K562 (cell line): Measurements from ENCODE around the gene VPS11. TPM values are rescaled to one million over a fixed set of nuclear protein-coding genes. Genes with fewer than 3 reads are reported as not detected.

Source experiments
- CC2D1A ChIP-seq: fragments of 450-650 bp; IDR thresholded peaks from 2 replicates; pipeline ENCODE4 v1.6.1; 2017; ENCODE audit warnings: mild to moderate bottlenecking
- FOS ChIP-seq: IDR thresholded peaks from 3 replicates; pipeline ENCODE4 v1.6.1; 2011; ENCODE audit not compliant: insufficient read length; ENCODE audit errors: extremely low read depth
- HNRNPH1 ChIP-seq: fragments of 200-400 bp; formaldehyde crosslinking; optimal IDR thresholded peaks from 2 replicates; pipeline ENCODE3; 2017; ENCODE audit warnings: low read depth, mild to moderate bottlenecking, low read length, moderate library complexity
- KLF1 ChIP-seq: fragments of 450-650 bp; IDR thresholded peaks from 2 replicates; pipeline ENCODE4 v1.6.1; 2016; ENCODE audit warnings: missing genetic modification characterization, missing compliant biosample characterization
- NCOA1 ChIP-seq: fragments of 450-650 bp; IDR thresholded peaks from 2 replicates; pipeline ENCODE4 v1.6.1; 2016; ENCODE audit warnings: low read depth
- POLR2G ChIP-seq: fragments of 200-400 bp; formaldehyde crosslinking; IDR thresholded peaks from 2 replicates; pipeline ENCODE4 v1.6.1; 2017; ENCODE audit warnings: low read depth, mild to moderate bottlenecking, antibody characterized with exemption, low read length, moderate library complexity
- POLR3G ChIP-seq: IDR thresholded peaks from 2 replicates; pipeline ENCODE4 v1.6.1; 2011; ENCODE audit not compliant: insufficient read length, insufficient replicate concordance; ENCODE audit errors: extremely low read depth
- RUNX1 ChIP-seq: sonication (generic); IDR thresholded peaks from 2 replicates; pipeline ENCODE4 v1.6.1; 2016; ENCODE audit warnings: antibody characterized with exemption, low read depth
- XRCC3 ChIP-seq: fragments of 450-650 bp; IDR thresholded peaks from 2 replicates; pipeline ENCODE4 v1.6.1; 2017; ENCODE audit warnings: mild to moderate bottlenecking, moderate library complexity
- ZNF445 ChIP-seq: fragments of 250-450 bp; sonication (Bioruptor Pico); IDR thresholded peaks from 2 replicates; pipeline ENCODE4 v1.4.0; 2020; ENCODE audit warnings: low read depth, mild to moderate bottlenecking, moderate library complexity
- polyA plus RNA-seq, 8 experiments: library from polyadenylated mRNA; depleted of rRNA in 4 of 8; stranded (reverse) in 5 of 8; unstranded in 3 of 8; fragments of >200 nt; fragmentation: Nextera tagmentation in 2 of 8; fragmentation: Illumina TruSeq in 1 of 8; extraction: Ambion mirVana in 2 of 8; extraction: Trizol in 1 of 8; gene quantifications; 2 replicates each; pipeline versions ENCODE4 v1.2.1 to v1.2.3, GENCODE V29; 2011 to 2014; ENCODE audit warnings: inconsistent platforms in 1 of 8, missing spikeins in 1 of 8
- total RNA-seq, 7 experiments: library from RNA; depleted of rRNA in 6 of 7; stranded (reverse); fragments of >200 nt in 6 of 7; fragmentation: Illumina TruSeq in 2 of 7; extraction: Trizol in 2 of 7; gene quantifications; 2 replicates each; pipeline versions ENCODE4 v1.2.1 to v1.2.3, GENCODE V29; 2011 to 2021; ENCODE audit warnings: low replicate concordance in 1 of 7
- TF ChIP-seq, protein P1 (sequence below), 2 experiments: fragments of 450-650 bp; formaldehyde crosslinking in 1 of 2; IDR thresholded peaks; 2 replicates each; pipeline versions ENCODE4 v1.4.0 to v1.6.1; 2014 to 2020; ENCODE audit warnings: mild to moderate bottlenecking in 2 of 2, borderline replicate concordance in 1 of 2, low read depth in 1 of 2
- TF ChIP-seq, protein P2 (sequence below): sonication (generic); formaldehyde crosslinking; IDR thresholded peaks from 2 replicates; pipeline ENCODE4 v1.8.0; 2022; ENCODE audit warnings: mild to moderate bottlenecking, missing genetic modification reagents, borderline replicate concordance
- TF ChIP-seq, protein P3 (sequence below): fragments of 450-650 bp; IDR thresholded peaks from 2 replicates; pipeline ENCODE4 v1.6.1; 2018; ENCODE audit warnings: mild to moderate bottlenecking, low read depth; ENCODE audit not compliant: partially characterized antibody
- TF ChIP-seq, protein P4 (sequence below): sonication (generic); formaldehyde crosslinking; IDR thresholded peaks from 2 replicates; pipeline ENCODE4 v1.8.0; 2022; ENCODE audit warnings: missing genetic modification reagents, mild to moderate bottlenecking, borderline replicate concordance

The VPS11 gene
- total and polyA plus RNA-seq, 9 of the 15 experiments (the other 6 are each of a cell fraction or from before 2014, with no cell fraction given) = 14.1 to 35.5 (median 27.5) TPM

DNA sequence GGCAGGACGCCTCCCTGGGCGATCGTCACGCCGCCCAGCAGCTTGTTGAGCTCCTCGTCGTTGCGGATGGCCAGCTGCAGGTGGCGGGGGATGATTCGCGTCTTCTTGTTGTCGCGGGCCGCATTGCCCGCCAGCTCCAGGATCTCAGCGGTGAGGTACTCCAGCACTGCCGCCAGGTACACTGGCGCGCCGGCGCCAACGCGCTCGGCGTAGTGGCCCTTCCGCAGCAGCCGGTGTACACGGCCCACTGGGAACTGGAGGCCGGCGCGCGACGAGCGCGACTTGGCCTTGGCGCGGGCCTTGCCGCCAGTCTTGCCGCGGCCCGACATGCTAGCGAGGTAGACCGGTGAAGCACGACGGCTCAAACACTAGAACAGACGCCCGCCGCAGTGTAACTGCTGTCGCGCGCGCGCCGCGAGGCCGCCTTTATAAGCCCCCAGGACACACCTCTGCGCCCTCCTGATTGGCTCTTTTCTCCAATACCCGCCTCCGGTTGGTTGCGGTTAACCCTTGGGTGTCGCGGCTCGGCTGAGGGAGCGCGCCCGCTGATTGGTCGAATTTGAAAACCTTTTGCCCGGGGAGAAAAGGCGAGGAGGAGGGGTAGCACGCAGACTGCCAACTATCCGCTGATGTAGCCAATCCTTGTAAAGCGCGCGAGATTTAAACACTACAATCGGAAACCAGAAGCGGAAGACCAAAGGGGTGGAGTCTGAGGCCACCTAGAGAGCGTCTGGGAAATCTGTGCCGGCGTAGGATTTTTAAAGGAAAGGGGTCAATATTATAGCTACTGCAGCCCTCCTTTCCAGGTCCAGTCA, 27.7 kb downstream of the VPS11 start (continued):
- TF ChIP-seq, protein P1, sequence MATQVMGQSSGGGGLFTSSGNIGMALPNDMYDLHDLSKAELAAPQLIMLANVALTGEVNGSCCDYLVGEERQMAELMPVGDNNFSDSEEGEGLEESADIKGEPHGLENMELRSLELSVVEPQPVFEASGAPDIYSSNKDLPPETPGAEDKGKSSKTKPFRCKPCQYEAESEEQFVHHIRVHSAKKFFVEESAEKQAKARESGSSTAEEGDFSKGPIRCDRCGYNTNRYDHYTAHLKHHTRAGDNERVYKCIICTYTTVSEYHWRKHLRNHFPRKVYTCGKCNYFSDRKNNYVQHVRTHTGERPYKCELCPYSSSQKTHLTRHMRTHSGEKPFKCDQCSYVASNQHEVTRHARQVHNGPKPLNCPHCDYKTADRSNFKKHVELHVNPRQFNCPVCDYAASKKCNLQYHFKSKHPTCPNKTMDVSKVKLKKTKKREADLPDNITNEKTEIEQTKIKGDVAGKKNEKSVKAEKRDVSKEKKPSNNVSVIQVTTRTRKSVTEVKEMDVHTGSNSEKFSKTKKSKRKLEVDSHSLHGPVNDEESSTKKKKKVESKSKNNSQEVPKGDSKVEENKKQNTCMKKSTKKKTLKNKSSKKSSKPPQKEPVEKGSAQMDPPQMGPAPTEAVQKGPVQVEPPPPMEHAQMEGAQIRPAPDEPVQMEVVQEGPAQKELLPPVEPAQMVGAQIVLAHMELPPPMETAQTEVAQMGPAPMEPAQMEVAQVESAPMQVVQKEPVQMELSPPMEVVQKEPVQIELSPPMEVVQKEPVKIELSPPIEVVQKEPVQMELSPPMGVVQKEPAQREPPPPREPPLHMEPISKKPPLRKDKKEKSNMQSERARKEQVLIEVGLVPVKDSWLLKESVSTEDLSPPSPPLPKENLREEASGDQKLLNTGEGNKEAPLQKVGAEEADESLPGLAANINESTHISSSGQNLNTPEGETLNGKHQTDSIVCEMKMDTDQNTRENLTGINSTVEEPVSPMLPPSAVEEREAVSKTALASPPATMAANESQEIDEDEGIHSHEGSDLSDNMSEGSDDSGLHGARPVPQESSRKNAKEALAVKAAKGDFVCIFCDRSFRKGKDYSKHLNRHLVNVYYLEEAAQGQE (IDR thresholded peaks at IDR 0.05; ENCODE audit: borderline replicate concordance) = peak; percentile 44; the same call in 1 of the 2 replicates
- TF ChIP-seq, protein P1 (CRISPR knock-in tag; IDR thresholded peaks at IDR 0.05; ENCODE audit: low read depth) = peak; percentile 70; the same call in 1 of the 2 replicates
- TF ChIP-seq POLR3G = no peak
- TF ChIP-seq, protein P2, sequence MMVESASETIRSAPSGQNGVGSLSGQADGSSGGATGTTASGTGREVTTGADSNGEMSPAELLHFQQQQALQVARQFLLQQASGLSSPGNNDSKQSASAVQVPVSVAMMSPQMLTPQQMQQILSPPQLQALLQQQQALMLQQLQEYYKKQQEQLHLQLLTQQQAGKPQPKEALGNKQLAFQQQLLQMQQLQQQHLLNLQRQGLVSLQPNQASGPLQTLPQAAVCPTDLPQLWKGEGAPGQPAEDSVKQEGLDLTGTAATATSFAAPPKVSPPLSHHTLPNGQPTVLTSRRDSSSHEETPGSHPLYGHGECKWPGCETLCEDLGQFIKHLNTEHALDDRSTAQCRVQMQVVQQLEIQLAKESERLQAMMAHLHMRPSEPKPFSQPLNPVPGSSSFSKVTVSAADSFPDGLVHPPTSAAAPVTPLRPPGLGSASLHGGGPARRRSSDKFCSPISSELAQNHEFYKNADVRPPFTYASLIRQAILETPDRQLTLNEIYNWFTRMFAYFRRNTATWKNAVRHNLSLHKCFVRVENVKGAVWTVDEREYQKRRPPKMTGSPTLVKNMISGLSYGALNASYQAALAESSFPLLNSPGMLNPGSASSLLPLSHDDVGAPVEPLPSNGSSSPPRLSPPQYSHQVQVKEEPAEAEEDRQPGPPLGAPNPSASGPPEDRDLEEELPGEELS (CRISPR knock-in tag) = peak; percentile 64; the same call in 1 of the 2 replicates
- no peak for TF ChIP-seq HNRNPH1
- TF ChIP-seq CC2D1A = peak; percentile 96
- no peak for TF ChIP-seq XRCC3
- TF ChIP-seq, protein P3, sequence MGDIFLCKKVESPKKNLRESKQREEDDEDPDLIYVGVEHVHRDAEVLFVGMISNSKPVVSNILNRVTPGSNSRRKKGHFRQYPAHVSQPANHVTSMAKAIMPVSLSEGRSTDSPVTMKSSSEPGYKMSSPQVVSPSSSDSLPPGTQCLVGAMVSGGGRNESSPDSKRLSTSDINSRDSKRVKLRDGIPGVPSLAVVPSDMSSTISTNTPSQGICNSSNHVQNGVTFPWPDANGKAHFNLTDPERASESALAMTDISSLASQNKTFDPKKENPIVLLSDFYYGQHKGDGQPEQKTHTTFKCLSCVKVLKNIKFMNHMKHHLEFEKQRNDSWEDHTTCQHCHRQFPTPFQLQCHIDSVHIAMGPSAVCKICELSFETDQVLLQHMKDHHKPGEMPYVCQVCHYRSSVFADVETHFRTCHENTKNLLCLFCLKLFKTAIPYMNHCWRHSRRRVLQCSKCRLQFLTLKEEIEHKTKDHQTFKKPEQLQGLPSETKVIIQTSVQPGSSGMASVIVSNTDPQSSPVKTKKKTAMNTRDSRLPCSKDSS = no peak
- TF ChIP-seq NCOA1 = no peak
- peak; percentile 90 for TF ChIP-seq FOS
- TF ChIP-seq, protein P4, sequence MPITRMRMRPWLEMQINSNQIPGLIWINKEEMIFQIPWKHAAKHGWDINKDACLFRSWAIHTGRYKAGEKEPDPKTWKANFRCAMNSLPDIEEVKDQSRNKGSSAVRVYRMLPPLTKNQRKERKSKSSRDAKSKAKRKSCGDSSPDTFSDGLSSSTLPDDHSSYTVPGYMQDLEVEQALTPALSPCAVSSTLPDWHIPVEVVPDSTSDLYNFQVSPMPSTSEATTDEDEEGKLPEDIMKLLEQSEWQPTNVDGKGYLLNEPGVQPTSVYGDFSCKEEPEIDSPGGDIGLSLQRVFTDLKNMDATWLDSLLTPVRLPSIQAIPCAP (CRISPR knock-in tag) = no peak; the same call in 1 of the 2 replicates
- TF ChIP-seq POLR2G = peak; percentile 99
- no peak for TF ChIP-seq RUNX1
- TF ChIP-seq KLF1 (tag) = no peak
- no peak for TF ChIP-seq ZNF445 (CRISPR knock-in tag)
